K562 (cell line): ENCODE data around the gene KCNN3. TPM values are rescaled to one million over a fixed set of nuclear protein-coding genes. Genes with fewer than 3 reads are reported as not detected.

Source experiments
- ATF1 ChIP-seq, 2 experiments: fragments of 450-650 bp in 1 of 2; IDR thresholded peaks; 2 replicates each; pipeline ENCODE4 v1.6.1; 2016; ENCODE audit warnings: missing compliant biosample characterization in 1 of 2, missing genetic modification characterization in 1 of 2
- BDP1 ChIP-seq: IDR thresholded peaks from 3 replicates; pipeline ENCODE4 v1.6.1; 2011; ENCODE audit not compliant: insufficient read length, insufficient read depth
- CHD2 ChIP-seq: IDR thresholded peaks from 2 replicates; pipeline ENCODE4 v1.6.1; 2011; ENCODE audit warnings: low read depth, low read length
- CSDE1 ChIP-seq, 2 experiments: fragments of 450-650 bp; IDR thresholded peaks; 2 replicates each; pipeline ENCODE4 v1.6.1; 2016; ENCODE audit warnings: mild to moderate bottlenecking in 1 of 2
- GABPB1 ChIP-seq: sonication (generic); formaldehyde crosslinking; IDR thresholded peaks from 2 replicates; pipeline ENCODE4 v1.8.0; 2022; ENCODE audit warnings: mild to moderate bottlenecking, missing genetic modification reagents
- GATA2 ChIP-seq: sonication (generic); formaldehyde crosslinking; IDR thresholded peaks from 2 replicates; pipeline ENCODE4 v1.4.0; 2020; ENCODE audit warnings: mild to moderate bottlenecking, missing genetic modification reagents
- JUND ChIP-seq, 2 experiments: IDR thresholded peaks; 2 replicates in 1 of 2; 3 replicates in 1 of 2; pipeline ENCODE4 v1.6.1; 2011; ENCODE audit warnings: borderline replicate concordance in 2 of 2, low read depth in 2 of 2, low read length in 2 of 2, improper control_type of control experiment in 1 of 2, missing biosample characterization in 1 of 2, missing genetic modification characterization in 1 of 2, missing genetic modification reagents in 1 of 2
- KLF10 ChIP-seq: fragments of 250-450 bp; sonication (Bioruptor Pico); IDR thresholded peaks from 2 replicates; pipeline ENCODE4 v1.6.1; 2021; ENCODE audit warnings: matching md5 sums
- LCOR ChIP-seq: sonication (generic); formaldehyde crosslinking; IDR thresholded peaks from 2 replicates; pipeline ENCODE4 v1.8.0; 2022; ENCODE audit warnings: mild to moderate bottlenecking, missing genetic modification reagents
- LEF1 ChIP-seq: fragments of 450-650 bp; IDR thresholded peaks from 2 replicates; pipeline ENCODE4 v1.6.1; 2016; ENCODE audit warnings: mild to moderate bottlenecking
- NFE2L1 ChIP-seq: fragments of 450-650 bp; IDR thresholded peaks from 2 replicates; pipeline ENCODE4 v1.6.1; 2016; ENCODE audit warnings: missing genetic modification characterization, low read depth, mild to moderate bottlenecking, missing compliant biosample characterization, moderate library complexity, borderline replicate concordance
- PCBP1 ChIP-seq: fragments of 200-400 bp; formaldehyde crosslinking; IDR thresholded peaks from 2 replicates; pipeline ENCODE4 v1.6.1; 2018; ENCODE audit warnings: mild to moderate bottlenecking, low read depth, low read length; ENCODE audit not compliant: poor library complexity, severe bottlenecking
- SMC3 ChIP-seq: conservative IDR thresholded peaks from 2 replicates; pipeline ENCODE4 v1.6.1; 2011; ENCODE audit warnings: low read depth, low read length, improper control_type of control experiment; ENCODE audit not compliant: insufficient read depth
- SRSF1 ChIP-seq: fragments of 200-400 bp; formaldehyde crosslinking; IDR thresholded peaks from 2 replicates; pipeline ENCODE4 v1.6.1; 2017; ENCODE audit warnings: mild to moderate bottlenecking, low read depth, low read length, moderate library complexity
- TAL1 ChIP-seq: fragments of 450-650 bp; IDR thresholded peaks from 2 replicates; pipeline ENCODE4 v1.6.1; 2016; ENCODE audit warnings: mild to moderate bottlenecking
- YY1 ChIP-seq, 3 experiments: IDR thresholded peaks; 2 replicates each; pipeline ENCODE4 v1.6.1; 2011; ENCODE audit warnings: low read length in 2 of 3, mild to moderate bottlenecking in 2 of 3, moderate library complexity in 2 of 3, borderline replicate concordance in 1 of 3, control low read depth in 1 of 3, low read depth in 1 of 3; ENCODE audit not compliant: insufficient read depth in 3 of 3, insufficient replicate concordance in 2 of 3, control insufficient read depth in 1 of 3, insufficient read length in 1 of 3; ENCODE audit errors: extremely low read depth in 1 of 3
- ZNF140 ChIP-seq: fragments of 250-450 bp; sonication (Bioruptor Pico); IDR thresholded peaks from 2 replicates; pipeline ENCODE4 v1.8.0; 2021; ENCODE audit warnings: moderate library complexity, mild to moderate bottlenecking, inconsistent platforms
- ZNF197 ChIP-seq: fragments of 200-800 bp; sonication (Bioruptor generic); IDR thresholded peaks from 2 replicates; pipeline ENCODE4 v1.6.1; 2016; ENCODE audit warnings: low read depth, missing genetic modification characterization, missing compliant biosample characterization
- ZNF707 ChIP-seq: fragments of 250-450 bp; sonication (Bioruptor Pico); conservative IDR thresholded peaks from 2 replicates; pipeline ENCODE4 v1.8.0; 2022; ENCODE audit warnings: inconsistent platforms, mild to moderate bottlenecking, moderate library complexity
- polyA plus RNA-seq, 8 experiments: library from polyadenylated mRNA; depleted of rRNA in 4 of 8; stranded (reverse) in 5 of 8; unstranded in 3 of 8; fragments of >200 nt; fragmentation: Nextera tagmentation in 2 of 8; fragmentation: Illumina TruSeq in 1 of 8; extraction: Ambion mirVana in 2 of 8; extraction: Trizol in 1 of 8; gene quantifications; 2 replicates each; pipeline versions ENCODE4 v1.2.1 to v1.2.3, GENCODE V29; 2011 to 2014; ENCODE audit warnings: inconsistent platforms in 1 of 8, missing spikeins in 1 of 8
- total RNA-seq, 7 experiments: library from RNA; depleted of rRNA in 6 of 7; stranded (reverse); fragments of >200 nt in 6 of 7; fragmentation: Illumina TruSeq in 2 of 7; extraction: Trizol in 2 of 7; gene quantifications; 2 replicates each; pipeline versions ENCODE4 v1.2.1 to v1.2.3, GENCODE V29; 2011 to 2021; ENCODE audit warnings: low replicate concordance in 1 of 7
- TF ChIP-seq, protein P1 (sequence below): sonication (generic); formaldehyde crosslinking; IDR thresholded peaks from 2 replicates; pipeline ENCODE4 v1.8.1; 2022; ENCODE audit warnings: missing genetic modification reagents
- TF ChIP-seq, protein P2 (sequence below), 2 experiments: fragments of 150-350 bp in 1 of 2; IDR thresholded peaks; 2 replicates each; pipeline ENCODE4 v1.6.1; 2012 to 2016; ENCODE audit warnings: low read depth in 2 of 2, low read length in 2 of 2, mild to moderate bottlenecking in 1 of 2, moderate library complexity in 1 of 2
- TF ChIP-seq, protein P3 (sequence below), 2 experiments: fragments of 450-650 bp in 1 of 2; sonication (generic) in 1 of 2; formaldehyde crosslinking; conservative IDR thresholded peaks; 2 replicates each; pipeline versions ENCODE4 v1.4.0 to v1.8.1; 2020 to 2022; ENCODE audit warnings: mild to moderate bottlenecking in 1 of 2, missing genetic modification reagents in 1 of 2

The KCNN3 gene
- total and polyA plus RNA-seq, 9 of the 15 experiments (the other 6 are each of a cell fraction or from before 2014, with no cell fraction given) = 0.02 to 0.03 TPM; not detected in 7

DNA sequence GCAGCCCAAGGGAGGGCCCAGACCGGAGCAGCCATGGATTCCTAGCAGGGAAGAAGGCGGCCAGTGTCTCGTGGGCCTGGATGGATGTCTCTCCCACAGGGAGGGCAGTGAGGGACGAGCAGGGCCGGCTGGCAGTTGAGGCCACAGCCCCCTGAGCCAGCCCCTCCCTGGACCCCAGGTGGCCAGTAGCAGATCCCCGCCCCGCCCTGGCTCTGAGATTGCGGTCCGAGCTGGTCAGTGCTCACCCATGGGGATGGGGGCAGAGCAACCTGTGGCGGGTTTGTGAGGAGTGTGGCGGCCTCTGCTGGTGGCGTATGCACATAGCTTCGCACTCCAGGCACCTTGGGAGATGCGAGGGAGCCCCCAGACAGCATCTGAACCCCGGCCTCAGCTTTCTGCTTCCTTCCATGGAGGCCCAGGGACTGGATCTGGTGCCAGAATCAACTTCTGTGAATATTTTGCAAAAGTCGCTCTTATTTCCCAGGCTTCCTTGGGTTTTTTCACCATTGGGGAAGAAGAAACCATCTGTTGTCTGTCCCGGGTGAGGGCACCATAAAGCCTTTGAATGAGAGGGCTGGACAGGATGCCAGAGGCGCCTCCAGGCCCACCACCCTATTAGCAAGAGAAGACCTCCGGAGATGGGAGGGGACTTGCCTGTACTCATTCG, 8.4 kb upstream of the KCNN3 start (continued):
- no peak for TF ChIP-seq CHD2
- no peak for TF ChIP-seq ATF1 (CRISPR knock-in tag; IDR thresholded peaks at IDR 0.05)
- TF ChIP-seq ATF1 (tag; IDR thresholded peaks at IDR 0.05) = no peak
- TF ChIP-seq GABPB1 (CRISPR knock-in tag) = 0 out of 2 replicates have a peak, but pooled peaks have one; percentile 32
- no peak for TF ChIP-seq ZNF140 (CRISPR knock-in tag)
- no peak for TF ChIP-seq PCBP1
- no peak for TF ChIP-seq BDP1
- TF ChIP-seq, protein P1, sequence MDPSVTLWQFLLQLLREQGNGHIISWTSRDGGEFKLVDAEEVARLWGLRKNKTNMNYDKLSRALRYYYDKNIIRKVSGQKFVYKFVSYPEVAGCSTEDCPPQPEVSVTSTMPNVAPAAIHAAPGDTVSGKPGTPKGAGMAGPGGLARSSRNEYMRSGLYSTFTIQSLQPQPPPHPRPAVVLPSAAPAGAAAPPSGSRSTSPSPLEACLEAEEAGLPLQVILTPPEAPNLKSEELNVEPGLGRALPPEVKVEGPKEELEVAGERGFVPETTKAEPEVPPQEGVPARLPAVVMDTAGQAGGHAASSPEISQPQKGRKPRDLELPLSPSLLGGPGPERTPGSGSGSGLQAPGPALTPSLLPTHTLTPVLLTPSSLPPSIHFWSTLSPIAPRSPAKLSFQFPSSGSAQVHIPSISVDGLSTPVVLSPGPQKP (CRISPR knock-in tag) = no peak
- no peak for TF ChIP-seq TAL1
- no peak for TF ChIP-seq KLF10 (CRISPR knock-in tag)
- 0 out of 2 replicates have a peak, but pooled peaks have one; percentile 36 for TF ChIP-seq JUND (IDR thresholded peaks at IDR 0.05; ENCODE audit: borderline replicate concordance, low read depth, low read length)
- TF ChIP-seq JUND (tag; IDR thresholded peaks at IDR 0.05; ENCODE audit: borderline replicate concordance, low read depth, low read length) = no peak
- TF ChIP-seq ZNF707 (CRISPR knock-in tag) = no peak
- TF ChIP-seq LEF1 = no peak
- no peak for TF ChIP-seq SRSF1
- TF ChIP-seq, protein P2, sequence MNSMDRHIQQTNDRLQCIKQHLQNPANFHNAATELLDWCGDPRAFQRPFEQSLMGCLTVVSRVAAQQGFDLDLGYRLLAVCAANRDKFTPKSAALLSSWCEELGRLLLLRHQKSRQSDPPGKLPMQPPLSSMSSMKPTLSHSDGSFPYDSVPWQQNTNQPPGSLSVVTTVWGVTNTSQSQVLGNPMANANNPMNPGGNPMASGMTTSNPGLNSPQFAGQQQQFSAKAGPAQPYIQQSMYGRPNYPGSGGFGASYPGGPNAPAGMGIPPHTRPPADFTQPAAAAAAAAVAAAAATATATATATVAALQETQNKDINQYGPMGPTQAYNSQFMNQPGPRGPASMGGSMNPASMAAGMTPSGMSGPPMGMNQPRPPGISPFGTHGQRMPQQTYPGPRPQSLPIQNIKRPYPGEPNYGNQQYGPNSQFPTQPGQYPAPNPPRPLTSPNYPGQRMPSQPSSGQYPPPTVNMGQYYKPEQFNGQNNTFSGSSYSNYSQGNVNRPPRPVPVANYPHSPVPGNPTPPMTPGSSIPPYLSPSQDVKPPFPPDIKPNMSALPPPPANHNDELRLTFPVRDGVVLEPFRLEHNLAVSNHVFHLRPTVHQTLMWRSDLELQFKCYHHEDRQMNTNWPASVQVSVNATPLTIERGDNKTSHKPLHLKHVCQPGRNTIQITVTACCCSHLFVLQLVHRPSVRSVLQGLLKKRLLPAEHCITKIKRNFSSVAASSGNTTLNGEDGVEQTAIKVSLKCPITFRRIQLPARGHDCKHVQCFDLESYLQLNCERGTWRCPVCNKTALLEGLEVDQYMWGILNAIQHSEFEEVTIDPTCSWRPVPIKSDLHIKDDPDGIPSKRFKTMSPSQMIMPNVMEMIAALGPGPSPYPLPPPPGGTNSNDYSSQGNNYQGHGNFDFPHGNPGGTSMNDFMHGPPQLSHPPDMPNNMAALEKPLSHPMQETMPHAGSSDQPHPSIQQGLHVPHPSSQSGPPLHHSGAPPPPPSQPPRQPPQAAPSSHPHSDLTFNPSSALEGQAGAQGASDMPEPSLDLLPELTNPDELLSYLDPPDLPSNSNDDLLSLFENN (IDR thresholded peaks at IDR 0.05; ENCODE audit: low read depth in 2 of 2, low read length in 2 of 2) = no peak
- no peak for TF ChIP-seq NFE2L1 (tag)
- no peak for TF ChIP-seq LCOR (CRISPR knock-in tag)
- peak in 2 of 3 experiments; percentile 8 to 9 for TF ChIP-seq YY1 (IDR thresholded peaks at IDR 0.05; ENCODE audit: borderline replicate concordance in 1 of 3, control insufficient read depth in 1 of 3, extremely low read depth in 1 of 3, insufficient read depth in 3 of 3, insufficient read length in 1 of 3, insufficient replicate concordance in 2 of 3, low read depth in 1 of 3, low read length in 2 of 3)
- TF ChIP-seq SMC3 = peak; percentile 87
- TF ChIP-seq ZNF197 (CRISPR knock-in tag) = no peak
- TF ChIP-seq, protein P3, sequence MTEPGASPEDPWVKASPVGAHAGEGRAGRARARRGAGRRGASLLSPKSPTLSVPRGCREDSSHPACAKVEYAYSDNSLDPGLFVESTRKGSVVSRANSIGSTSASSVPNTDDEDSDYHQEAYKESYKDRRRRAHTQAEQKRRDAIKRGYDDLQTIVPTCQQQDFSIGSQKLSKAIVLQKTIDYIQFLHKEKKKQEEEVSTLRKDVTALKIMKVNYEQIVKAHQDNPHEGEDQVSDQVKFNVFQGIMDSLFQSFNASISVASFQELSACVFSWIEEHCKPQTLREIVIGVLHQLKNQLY (CRISPR knock-in tag; conservative IDR thresholded peaks at IDR 0.05) = no peak
- no peak for TF ChIP-seq GATA2 (CRISPR knock-in tag)
- TF ChIP-seq CSDE1 (IDR thresholded peaks at IDR 0.05) = no peak
